Mesangial cell (primary cell): ENCODE data around the gene GFER. TPM values are rescaled to one million over a fixed set of nuclear protein-coding genes. Genes with fewer than 3 reads are reported as not detected.

Source experiments
- total RNA-seq: library from RNA; depleted of rRNA; stranded (reverse); fragments of >200 nt; gene quantifications from 2 replicates; pipeline ENCODE4 v1.2.3, GENCODE V29; 2015

GFER gene
- 31.9 and 34.9 TPM in 2 replicates for total RNA-seq

GRCh38 chr16:1983544-1984346 lies at the start of gene GFER:
TSS of gene GFER (plus strand) at chr16:1984193. CDS start at chr16:1984219, 26 bp downstream.

GRCh38 chr16:1942810-1943726 lies 40.9 kb upstream of the GFER start, which contains the start of gene MSRB1:
TSS of gene MSRB1 (minus strand) at chr16:1943199. CDS start at chr16:1943156, 43 bp downstream.

GRCh38 chr16:1959269-1960039 lies 24.5 kb upstream of the GFER start, which contains the start of gene NDUFB10:
TSS of gene NDUFB10 (plus strand) at chr16:1959538. CDS start at chr16:1959625, 87 bp downstream.

GRCh38 chr16:1964506-1965395 lies 19.2 kb upstream of the GFER start, which contains the start of gene RPS2:
TSS of gene RPS2 (minus strand) at chr16:1964826. CDS start at chr16:1964625, 201 bp downstream.

GRCh38 chr16:1966460-1966859 lies 17.5 kb upstream of the GFER start, which contains the start of gene RNF151:
TSS of gene RNF151 (plus strand) at chr16:1966856. CDS start at chr16:1966882, 26 bp downstream.

GRCh38 chr16:1971796-1972489 lies 12.1 kb upstream of the GFER start, which contains the start of gene TBL3:
TSS of gene TBL3 (plus strand) at chr16:1972053. CDS start at chr16:1972165, 112 bp downstream.

GRCh38 chr16:1981398-1981836 lies 2.6 kb upstream of the GFER start, which contains the start of gene NOXO1:
TSS of gene NOXO1 (minus strand) at chr16:1981469. CDS start at chr16:1981179, 290 bp downstream.

GRCh38 chr16:1989209-1990100 lies 5.5 kb downstream of the GFER start, which contains the start of gene SYNGR3:
TSS of gene SYNGR3 (plus strand) at chr16:1989970. CDS start at chr16:1990103, 133 bp downstream.

GRCh38 chr16:2009791-2010510 lies 26.0 kb downstream of the GFER start, which contains the start of gene ZNF598:
TSS of gene ZNF598 (minus strand) at chr16:2009821.

GRCh38 chr16:2019518-2019920 lies 35.5 kb downstream of the GFER start, which contains the start of gene NPW:
TSS of gene NPW (plus strand) at chr16:2019785.

GRCh38 chr16:2026461-2027023 lies 42.5 kb downstream of the GFER start, which contains the start of gene NHERF2:
TSS of gene NHERF2 (plus strand) at chr16:2026902. CDS start at chr16:2027006, 104 bp downstream.

Other genes starting within 250 kb of the GFER start
- 61.8 and 131 TPM in 2 replicates for gene NME3, start 212.7 kb upstream of the GFER start, total RNA-seq
- 4.7 and 7.7 TPM in 2 replicates for gene EME2, start 211.4 kb upstream of the GFER start, total RNA-seq
- gene MRPS34, start 211.1 kb upstream of the GFER start, total RNA-seq: 108 and 161 TPM in 2 replicates
- 37.5 and 99.8 TPM in 2 replicates for gene SPSB3, start 201.6 kb upstream of the GFER start, total RNA-seq
- gene NUBP2, start 201.2 kb upstream of the GFER start, total RNA-seq: 86.8 and 113 TPM in 2 replicates
- 0.25 TPM in 1 of 2 replicates, not detected in the other for gene IGFALS, start 190.5 kb upstream of the GFER start, total RNA-seq
- gene HAGH, start 157.4 kb upstream of the GFER start, total RNA-seq: 89.5 and 114 TPM in 2 replicates
- 77.9 and 83.8 TPM in 2 replicates for gene FAHD1, start 157.0 kb upstream of the GFER start, total RNA-seq
- gene MEIOB, start 112.0 kb upstream of the GFER start, total RNA-seq: 3.6 and 3.8 TPM in 2 replicates
- not detected in 2 replicates for gene HS3ST6, start 65.8 kb upstream of the GFER start, total RNA-seq
- gene MSRB1, start 41.0 kb upstream of the GFER start, total RNA-seq: 20.5 and 27.7 TPM in 2 replicates
- not detected in 2 replicates for gene RPL3L, start 29.5 kb upstream of the GFER start, total RNA-seq
- 334 and 388 TPM in 2 replicates for gene NDUFB10, start 24.7 kb upstream of the GFER start, total RNA-seq
- 4,197 and 4,785 TPM in 2 replicates for gene RPS2, start 19.4 kb upstream of the GFER start, total RNA-seq
- 0.16 TPM in 1 of 2 replicates, not detected in the other for gene RNF151, start 17.3 kb upstream of the GFER start, total RNA-seq
- 56.8 and 104 TPM in 2 replicates for gene TBL3, start 12.1 kb upstream of the GFER start, total RNA-seq
- 0.25 TPM in 1 of 2 replicates, not detected in the other for gene NOXO1, start 2.7 kb upstream of the GFER start, total RNA-seq
- 4.6 and 10.0 TPM in 2 replicates for gene SYNGR3, start 5.8 kb downstream of the GFER start, total RNA-seq
- 42.7 and 46.6 TPM in 2 replicates for gene ZNF598, start 25.6 kb downstream of the GFER start, total RNA-seq
- gene NPW, start 35.6 kb downstream of the GFER start, total RNA-seq: 4.4 and 5.7 TPM in 2 replicates
- 60.3 and 91.9 TPM in 2 replicates for gene NHERF2, start 42.7 kb downstream of the GFER start, total RNA-seq
- gene NTHL1, start 63.6 kb downstream of the GFER start, total RNA-seq: 45.1 and 63.7 TPM in 2 replicates
- gene TSC2, start 63.8 kb downstream of the GFER start, total RNA-seq: 53.8 and 113 TPM in 2 replicates
- gene PKD1, start 151.7 kb downstream of the GFER start, total RNA-seq: 113 and 120 TPM in 2 replicates
- 0.65 and 5.7 TPM in 2 replicates for gene RAB26, start 164.4 kb downstream of the GFER start, total RNA-seq
- 84.1 and 96.6 TPM in 2 replicates for gene TRAF7, start 171.6 kb downstream of the GFER start, total RNA-seq
- gene CASKIN1, start 212.4 kb downstream of the GFER start, total RNA-seq: 0.16 and 0.38 TPM in 2 replicates
- gene MLST8, start 221.3 kb downstream of the GFER start, total RNA-seq: 129 and 184 TPM in 2 replicates
- gene BRICD5, start 226.7 kb downstream of the GFER start, total RNA-seq: 2.1 and 3.8 TPM in 2 replicates
- gene PGP, start 230.6 kb downstream of the GFER start, total RNA-seq: 13.7 and 41.7 TPM in 2 replicates
- 28.2 and 34.0 TPM in 2 replicates for gene E4F1, start 239.4 kb downstream of the GFER start, total RNA-seq